GM18858 (cell line): ENCODE results near the gene HSD17B11.
"Not testable (repeated sequence)": the region's sequence is repeated elsewhere in the genome, so short reads cannot be mapped to it uniquely, and the experiment has no call there.

ENCODE experiments used
- ATAC-seq: cut with Tn5 transposase; IDR thresholded peaks from one replicate; pipeline ENCODE4 v1.9.1; 2021; ENCODE audit not compliant: unreplicated experiment

Gene HSD17B11, protein sequence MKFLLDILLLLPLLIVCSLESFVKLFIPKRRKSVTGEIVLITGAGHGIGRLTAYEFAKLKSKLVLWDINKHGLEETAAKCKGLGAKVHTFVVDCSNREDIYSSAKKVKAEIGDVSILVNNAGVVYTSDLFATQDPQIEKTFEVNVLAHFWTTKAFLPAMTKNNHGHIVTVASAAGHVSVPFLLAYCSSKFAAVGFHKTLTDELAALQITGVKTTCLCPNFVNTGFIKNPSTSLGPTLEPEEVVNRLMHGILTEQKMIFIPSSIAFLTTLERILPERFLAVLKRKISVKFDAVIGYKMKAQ

DNA sequence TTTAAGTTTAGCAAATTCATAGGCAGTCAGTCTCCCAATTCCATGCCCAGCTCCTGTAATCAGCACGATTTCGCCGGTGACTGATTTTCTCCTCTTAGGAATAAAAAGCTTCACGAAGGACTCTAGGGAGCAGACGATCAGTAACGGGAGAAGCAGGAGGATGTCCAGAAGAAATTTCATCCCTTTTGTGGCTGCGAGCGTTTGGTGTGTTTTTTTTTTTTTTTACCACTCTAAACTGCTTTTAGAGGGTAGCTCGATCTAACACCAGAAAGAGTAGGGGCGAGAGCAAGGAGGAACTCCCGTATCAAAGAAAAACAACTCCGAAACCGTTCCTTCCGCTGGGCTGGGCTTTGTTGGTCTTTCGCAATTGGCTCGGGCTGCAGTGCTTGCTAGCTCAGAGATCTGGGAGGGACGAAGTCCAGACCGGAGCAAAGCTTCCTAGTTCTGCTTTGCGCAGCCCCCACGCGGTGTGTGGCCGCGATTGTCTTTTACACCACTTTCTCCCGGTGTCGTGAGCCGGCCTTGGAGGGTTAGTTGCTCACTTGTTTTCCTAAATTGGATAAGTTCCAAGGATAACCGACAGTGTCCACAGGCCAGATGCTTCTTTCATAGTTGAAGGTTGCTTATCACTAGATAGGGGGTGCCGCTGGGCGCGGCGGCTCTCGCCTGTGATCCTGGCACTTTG, at the start of gene HSD17B11:
HSD17B11 (minus strand) TSS at position 298 of the 685 bp plus-strand sequence; CDS start at position 180, 118 bp downstream.
- ATAC-seq = peak; percentile 99

- ATAC-seq = no peak
Measured at GRCh38 chr4:87433342-87433741, 42.4 kb upstream of the HSD17B11 start.

DNA sequence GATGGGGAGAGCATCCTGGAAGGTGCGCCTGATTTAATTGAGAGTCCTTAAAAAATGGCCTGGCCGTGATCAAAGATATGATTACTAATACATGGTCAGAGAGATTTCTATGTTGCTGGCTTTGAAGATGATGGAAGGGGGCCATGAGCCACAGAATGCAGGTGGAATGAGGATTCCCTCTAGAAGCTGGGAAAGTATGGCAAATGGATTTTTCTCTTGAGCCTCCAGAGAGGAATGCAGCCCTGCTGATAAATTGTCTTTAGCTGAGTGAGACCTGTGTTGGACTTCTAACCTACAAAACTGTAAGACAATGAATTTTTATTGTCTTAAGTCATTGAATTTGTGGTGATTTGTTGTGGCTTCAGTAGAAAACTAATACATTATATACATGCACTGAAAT, 39.0 kb upstream of the HSD17B11 start:
- no peak for ATAC-seq

DNA sequence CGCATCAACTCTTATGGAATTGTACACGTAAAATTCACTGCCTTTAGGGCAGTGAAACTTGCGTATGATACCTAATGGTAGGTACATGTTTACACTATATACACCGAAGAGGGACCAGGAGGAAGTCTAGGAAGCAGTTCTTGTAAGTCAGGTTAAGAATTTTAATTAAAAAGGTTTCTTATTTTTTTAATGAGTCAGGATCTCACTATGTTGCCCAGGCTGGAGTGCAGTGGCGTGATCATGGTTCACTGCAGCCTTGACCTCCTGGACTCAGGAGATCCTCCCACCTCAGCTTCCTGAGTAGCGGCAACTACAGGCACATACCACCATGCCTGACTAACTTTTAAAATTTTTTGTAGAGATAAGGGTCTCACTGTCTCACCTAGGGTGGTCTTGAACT, 38.0 kb upstream of the HSD17B11 start:
- ATAC-seq = no peak

- no peak for ATAC-seq
Measured at GRCh38 chr4:87427518-87427868, 36.5 kb upstream of the HSD17B11 start.

DNA sequence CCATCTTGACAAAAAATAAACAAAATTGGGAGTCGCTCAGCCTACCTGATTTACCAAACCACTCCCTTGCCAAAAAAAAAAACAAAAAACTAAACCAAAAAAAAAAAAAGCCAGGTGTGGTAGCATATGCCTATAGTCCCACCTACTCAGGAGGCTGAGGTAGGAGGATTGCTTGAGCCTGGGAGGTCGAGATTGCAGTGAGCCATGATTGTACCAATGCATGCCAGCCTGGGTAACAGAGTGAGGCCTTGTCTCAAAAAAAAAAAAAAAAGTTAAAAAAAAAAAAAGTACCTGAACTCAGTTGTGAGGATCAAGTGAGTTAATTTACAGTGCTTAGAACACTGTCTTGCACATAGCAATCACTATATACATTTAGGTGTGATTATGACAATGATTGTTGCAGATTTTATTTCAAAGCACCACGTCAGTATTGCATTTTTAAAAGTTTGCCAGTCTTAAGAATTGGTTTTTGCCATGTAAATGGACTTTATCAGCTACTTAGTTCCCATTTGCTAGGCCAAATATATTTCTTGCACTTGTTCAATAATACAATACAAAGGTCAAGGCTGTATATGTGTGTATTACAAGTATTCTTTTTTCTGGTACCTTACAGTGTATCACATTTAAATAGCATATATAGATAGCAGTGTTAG, 36.0 kb upstream of the HSD17B11 start:
- ATAC-seq = no peak

- no peak for ATAC-seq
Measured at GRCh38 chr4:87425711-87426110, 34.7 kb upstream of the HSD17B11 start.

GRCh38 chr4:87424099-87424543, 33.1 kb upstream of the HSD17B11 start:
- ATAC-seq = not testable (repeated sequence)

GRCh38 chr4:87423317-87424098, 32.5 kb upstream of the HSD17B11 start:
- no peak for ATAC-seq

DNA sequence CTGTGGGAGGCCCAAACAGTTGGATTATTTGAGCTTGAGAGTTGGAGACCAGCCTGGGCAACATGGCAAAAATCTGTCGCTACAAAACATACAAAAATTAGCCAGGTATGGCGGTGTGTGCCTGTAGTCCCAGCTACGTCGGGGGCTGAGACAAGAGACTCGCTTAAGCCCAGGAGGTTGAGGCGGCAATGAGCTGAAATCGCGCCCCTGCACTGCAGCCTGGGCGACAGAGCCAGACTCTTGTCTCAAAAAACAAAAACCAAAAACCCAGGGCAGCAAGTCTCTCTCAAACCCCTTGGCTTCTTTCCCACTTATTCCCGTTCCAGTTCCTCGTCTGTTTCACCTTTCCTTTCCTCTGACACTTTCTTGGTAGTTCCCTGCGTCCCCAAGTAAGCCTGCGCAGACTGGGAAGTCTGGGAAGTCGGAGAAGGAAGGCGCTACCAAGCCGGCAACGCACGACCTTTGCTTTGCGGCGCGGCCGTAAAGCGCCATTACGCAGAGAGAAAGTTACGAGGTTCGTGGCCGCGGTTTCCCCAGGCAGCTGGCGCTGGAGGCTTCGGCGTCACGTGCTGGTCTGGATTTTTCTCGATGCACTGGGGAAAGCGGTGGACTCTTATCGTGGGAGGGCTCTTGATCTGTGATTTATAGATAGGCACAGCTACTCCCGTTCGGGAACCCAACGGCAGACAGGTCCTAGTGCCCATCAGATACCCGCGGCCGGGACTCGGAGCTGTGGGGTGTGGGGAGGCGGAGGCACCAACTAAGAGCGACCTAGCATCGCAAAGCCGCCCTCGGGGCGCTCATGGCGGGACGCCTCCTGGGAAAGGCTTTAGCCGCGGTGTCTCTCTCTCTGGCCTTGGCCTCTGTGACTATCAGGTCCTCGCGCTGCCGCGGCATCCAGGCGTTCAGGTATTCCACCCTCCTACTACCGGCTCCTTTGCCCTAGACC, 31.4 kb upstream of the HSD17B11 start, which contains the start of gene NUDT9:
NUDT9 (plus strand) TSS at position 470 of the 949 bp plus-strand sequence; CDS start at position 803, 333 bp downstream.
- ATAC-seq = peak; percentile 78

- ATAC-seq = no peak
Measured at GRCh38 chr4:87420276-87420830, 29.4 kb upstream of the HSD17B11 start.

- no peak for ATAC-seq
Measured at GRCh38 chr4:87419578-87420249, 28.7 kb upstream of the HSD17B11 start.

DNA sequence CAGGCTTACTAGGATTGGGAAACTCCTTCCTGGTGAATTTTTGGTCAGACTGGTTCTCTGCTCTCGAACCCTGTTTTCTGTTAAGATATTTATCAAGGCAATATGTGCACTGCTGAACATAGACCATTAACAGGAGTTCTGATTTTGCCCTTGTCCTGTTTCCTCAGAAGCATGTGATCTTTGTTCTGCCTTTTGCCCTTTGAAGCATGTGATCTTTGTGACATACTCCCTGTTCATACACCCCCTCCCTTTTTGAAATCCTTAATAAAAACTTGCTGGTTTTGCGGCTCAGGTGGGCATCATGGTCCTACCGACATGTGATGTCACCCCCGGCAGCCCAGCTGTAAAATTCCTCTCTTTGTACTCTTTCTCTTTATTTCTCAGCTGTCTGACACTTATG, 27.4 kb upstream of the HSD17B11 start:
- ATAC-seq = not testable (repeated sequence)

- ATAC-seq = no peak
Measured at GRCh38 chr4:87416965-87417364, 26.0 kb upstream of the HSD17B11 start.

- no peak for ATAC-seq
Measured at GRCh38 chr4:87414816-87415215, 23.8 kb upstream of the HSD17B11 start.

GRCh38 chr4:87410679-87411078, 19.7 kb upstream of the HSD17B11 start:
- no peak for ATAC-seq

DNA sequence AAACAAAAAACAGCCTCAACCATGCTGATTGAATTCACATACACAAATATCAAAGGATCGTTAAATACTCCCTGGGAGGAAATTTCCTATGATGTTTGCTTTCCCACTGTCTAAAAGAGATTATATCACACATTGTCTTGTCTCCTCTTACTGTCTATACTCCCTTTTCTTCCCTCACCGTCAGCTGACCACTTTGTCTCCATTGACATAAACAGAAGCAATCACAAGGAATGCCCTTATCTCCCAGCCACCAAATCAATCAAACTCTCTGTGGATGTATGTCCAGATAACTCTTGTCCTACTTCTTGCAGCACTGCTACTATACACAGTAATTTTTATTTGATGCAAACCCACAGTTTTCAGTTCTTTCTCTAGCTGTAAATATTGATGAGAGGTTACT, 19.2 kb upstream of the HSD17B11 start:
- ATAC-seq = no peak

GRCh38 chr4:87409420-87409939, 18.5 kb upstream of the HSD17B11 start:
- no peak for ATAC-seq

- not testable (repeated sequence) for ATAC-seq
Measured at GRCh38 chr4:87406902-87407301, 15.9 kb upstream of the HSD17B11 start.
